H9 (cell line): ENCODE data around the gene MANF. TPM values are rescaled to one million over a fixed set of nuclear protein-coding genes. Genes with fewer than 3 reads are reported as not detected.

Experiments
- DNase-seq: peaks from one replicate; pipeline ENCODE4 v3.0.0-alpha.2; 2017
- H2AFZ ChIP-seq: one replicate; pipeline ENCODE4 v1.6.1; 2013; ENCODE audit warnings: mild to moderate bottlenecking, low read length, control low read depth, moderate library complexity
- H2AK5ac ChIP-seq: 2 replicates; pipeline ENCODE4 v1.6.1; 2013; ENCODE audit warnings: low read length, control low read depth, mixed read lengths; ENCODE audit not compliant: insufficient read length
- H2BK120ac ChIP-seq: one replicate; pipeline ENCODE4 v1.6.1; 2013; ENCODE audit warnings: low read depth, mild to moderate bottlenecking, low read length, control low read depth, inconsistent platforms; ENCODE audit not compliant: poor library complexity, severe bottlenecking
- H2BK12ac ChIP-seq: 2 replicates; pipeline ENCODE4 v1.6.1; 2013; ENCODE audit warnings: low read length, control low read depth, mixed read lengths, low read depth; ENCODE audit not compliant: insufficient read length
- H2BK15ac ChIP-seq: 2 replicates; pipeline ENCODE4 v1.6.1; 2013; ENCODE audit warnings: low read depth, low read length, control low read depth
- H2BK20ac ChIP-seq: one replicate; pipeline ENCODE4 v1.6.1; 2013; ENCODE audit warnings: low read depth, mild to moderate bottlenecking, low read length, control low read depth, inconsistent platforms; ENCODE audit not compliant: poor library complexity, severe bottlenecking
- H2BK5ac ChIP-seq: 2 replicates; pipeline ENCODE4 v1.6.1; 2013; ENCODE audit warnings: low read length, control low read depth, mixed read lengths; ENCODE audit not compliant: insufficient read length
- H3K14ac ChIP-seq: 2 replicates; pipeline ENCODE4 v1.6.1; 2013; ENCODE audit warnings: low read length, control low read depth; ENCODE audit not compliant: insufficient read depth
- H3K18ac ChIP-seq: 2 replicates; pipeline ENCODE4 v1.6.1; 2013; ENCODE audit warnings: low read depth, mild to moderate bottlenecking, mixed read lengths, low read length, control low read depth; ENCODE audit not compliant: insufficient read length
- H3K23ac ChIP-seq: 2 replicates; pipeline ENCODE4 v1.6.1; 2013; ENCODE audit warnings: low read length, control low read depth, mixed read lengths, low read depth; ENCODE audit not compliant: insufficient read length
- H3K23me2 ChIP-seq: 2 replicates; pipeline ENCODE4 v1.6.1; 2013; ENCODE audit warnings: low read depth, mild to moderate bottlenecking, mixed read lengths, low read length, control low read depth; ENCODE audit not compliant: insufficient read length, poor library complexity, severe bottlenecking
- H3K27ac ChIP-seq: 2 replicates; pipeline ENCODE4 v1.5.1; 2013; ENCODE audit warnings: low read length, control low read depth, mixed read lengths, low read depth; ENCODE audit not compliant: insufficient read length
- H3K27me3 ChIP-seq: 2 replicates; pipeline ENCODE4 v1.6.1; 2013; ENCODE audit warnings: low read length, control low read depth, inconsistent platforms; ENCODE audit not compliant: insufficient read depth
- H3K4ac ChIP-seq: 2 replicates; pipeline ENCODE4 v1.6.1; 2013; ENCODE audit warnings: low read depth, mild to moderate bottlenecking, control low read depth, inconsistent platforms, low read length, moderate library complexity
- H3K4me1 ChIP-seq: 2 replicates; pipeline ENCODE4 v1.6.1; 2013; ENCODE audit warnings: low read length, control low read depth, inconsistent platforms; ENCODE audit not compliant: insufficient read depth
- H3K4me2 ChIP-seq: 2 replicates; pipeline ENCODE4 v1.6.1; 2013; ENCODE audit warnings: low read length, control low read depth, mixed read lengths; ENCODE audit not compliant: insufficient read length, insufficient read depth
- H3K56ac ChIP-seq: 2 replicates; pipeline ENCODE4 v1.6.1; 2013; ENCODE audit warnings: low read depth, mild to moderate bottlenecking, mixed read lengths, low read length, control low read depth; ENCODE audit not compliant: insufficient read length
- H3K79me1 ChIP-seq: 2 replicates; pipeline ENCODE4 v1.6.1; 2013; ENCODE audit warnings: low read depth, mild to moderate bottlenecking, moderate library complexity, low read length, control low read depth, inconsistent platforms; ENCODE audit not compliant: insufficient read depth, poor library complexity, severe bottlenecking
- H3K79me2 ChIP-seq: 2 replicates; pipeline ENCODE4 v1.6.1; 2013; ENCODE audit warnings: low read length, control low read depth, inconsistent platforms; ENCODE audit not compliant: insufficient read depth
- H3K9ac ChIP-seq: 2 replicates; pipeline ENCODE4 v1.6.1; 2013; ENCODE audit warnings: low read length, control low read depth, mixed read lengths; ENCODE audit not compliant: insufficient read length; ENCODE audit errors: extremely low read depth
- H3K9me3 ChIP-seq: one replicate; pipeline ENCODE4 v1.6.1; 2013; ENCODE audit warnings: low read depth, low read length, inconsistent platforms; ENCODE audit not compliant: control insufficient read depth
- H3T11ph ChIP-seq: one replicate; pipeline ENCODE4 v1.6.1; 2013; ENCODE audit warnings: mild to moderate bottlenecking, low read length, control low read depth, inconsistent platforms
- H4K20me1 ChIP-seq: one replicate; pipeline ENCODE4 v1.6.1; 2013; ENCODE audit not compliant: control insufficient read depth, insufficient read length, insufficient read depth
- H4K5ac ChIP-seq: 2 replicates; pipeline ENCODE4 v1.6.1; 2013; ENCODE audit warnings: low read depth, mild to moderate bottlenecking, mixed read lengths, low read length, control low read depth; ENCODE audit not compliant: insufficient read length
- H4K8ac ChIP-seq: replicated peaks from 2 replicates; pipeline ENCODE4 v1.6.1; 2013; ENCODE audit warnings: low read length, control low read depth, mixed read lengths, low read depth; ENCODE audit not compliant: insufficient read length
- H4K91ac ChIP-seq: 2 replicates; pipeline ENCODE4 v1.6.1; 2013; ENCODE audit warnings: low read depth, mild to moderate bottlenecking, moderate library complexity, mixed read lengths, low read length, control low read depth; ENCODE audit not compliant: insufficient read length
- H3K27ac Mint-ChIP-seq, 3 experiments: 2 replicates in 2 of 3; 3 replicates in 1 of 3; pipeline ENCODE4 v1.8.0; 2020 to 2021; ENCODE audit warnings: mixed read lengths in 3 of 3, mild to moderate bottlenecking in 1 of 3, moderate library complexity in 1 of 3
- H3K27me3 Mint-ChIP-seq: 2 replicates; pipeline ENCODE4 v1.8.0; 2021; ENCODE audit warnings: low read depth, mild to moderate bottlenecking, moderate library complexity, mixed read lengths
- H3K36me3 Mint-ChIP-seq, 3 experiments: 2 replicates in 2 of 3; 3 replicates in 1 of 3; pipeline ENCODE4 v1.8.0; 2020 to 2021; ENCODE audit warnings: low read depth in 3 of 3, mixed read lengths in 3 of 3; ENCODE audit not compliant: insufficient read depth in 1 of 3
- H3K4me1 Mint-ChIP-seq, 2 experiments: 2 replicates each; pipeline ENCODE4 v1.8.0; 2020; ENCODE audit warnings: mixed read lengths in 2 of 2
- H3K4me3 Mint-ChIP-seq, 2 experiments: 2 replicates in 1 of 2; 3 replicates in 1 of 2; pipeline ENCODE4 v1.8.0; 2020 to 2021; ENCODE audit warnings: mild to moderate bottlenecking in 2 of 2, mixed read lengths in 2 of 2, moderate library complexity in 1 of 2
- H3K9me3 Mint-ChIP-seq, 2 experiments: 2 replicates in 1 of 2; 3 replicates in 1 of 2; pipeline ENCODE4 v1.8.0; 2020; ENCODE audit warnings: mild to moderate bottlenecking in 2 of 2, mixed read lengths in 2 of 2, moderate library complexity in 1 of 2
- WGBS: extraction: QIAGEN DNeasy Blood & Tissue Kit; methylation state at CpG from one replicate; pipeline ENCODE4 v1.1.7; 2013; ENCODE audit warnings: missing lambda C conversion rate, low lambda C conversion rate, mixed read lengths; ENCODE audit not compliant: insufficient read length; ENCODE audit errors: extremely low coverage; 5-methylcytosine and 5-hydroxymethylcytosine counted together
- total RNA-seq: library from RNA; stranded (reverse); gene quantifications from 2 replicates; pipeline ENCODE4 v1.2.1, GENCODE V29; 2021
- TF ChIP-seq, protein P1 (sequence below): fragments of 200-600 bp; sonication (generic); conservative IDR thresholded peaks from 3 replicates; pipeline ENCODE4 v1.8.0; 2021; ENCODE audit warnings: antibody characterized with exemption, mild to moderate bottlenecking

Gene MANF
- total RNA-seq, 1 experiment from 2014 or later, result 148 TPM

GRCh38 chr3:51354172-51354571 is 30.9 kb upstream of the MANF start:
- no peaks in the 10 kb centered on the region for H3K4me1 ChIP-seq

More at GRCh38 chr3:51354172-51354571, 30.9 kb upstream of the MANF start:
- Histone ChIP-seq H3K18ac (no peak overlapping the region), H3K27ac (no peak overlapping the region), H4K8ac (no peak overlapping the region), H2BK15ac (no peak overlapping the region), H3K9ac (no peak overlapping the region), H3K79me1 (no peaks in the 10 kb centered on the region), H3K23me2 (no peaks in the 10 kb centered on the region), H2AFZ (no peak overlapping the region), H4K5ac (no peak overlapping the region), H2BK12ac (no peak overlapping the region), H3K4me2 (no peak overlapping the region), H2BK5ac (no peak overlapping the region), H4K20me1 (no peaks in the 10 kb centered on the region), H3K27me3 (no peaks in the 10 kb centered on the region), H2BK20ac (no peak overlapping the region), H3K56ac (no peak overlapping the region), H3K79me2 (no peaks in the 10 kb centered on the region), H3K9me3 (no peaks in the 10 kb centered on the region), H3K23ac (no peak overlapping the region), H2BK120ac (no peak overlapping the region), H3K4ac (no peak overlapping the region), H3T11ph (no peak overlapping the region), H4K91ac (no peak overlapping the region), H2AK5ac (no peak overlapping the region), H3K14ac (no peak overlapping the region)
- TF ChIP-seq, protein P1, sequence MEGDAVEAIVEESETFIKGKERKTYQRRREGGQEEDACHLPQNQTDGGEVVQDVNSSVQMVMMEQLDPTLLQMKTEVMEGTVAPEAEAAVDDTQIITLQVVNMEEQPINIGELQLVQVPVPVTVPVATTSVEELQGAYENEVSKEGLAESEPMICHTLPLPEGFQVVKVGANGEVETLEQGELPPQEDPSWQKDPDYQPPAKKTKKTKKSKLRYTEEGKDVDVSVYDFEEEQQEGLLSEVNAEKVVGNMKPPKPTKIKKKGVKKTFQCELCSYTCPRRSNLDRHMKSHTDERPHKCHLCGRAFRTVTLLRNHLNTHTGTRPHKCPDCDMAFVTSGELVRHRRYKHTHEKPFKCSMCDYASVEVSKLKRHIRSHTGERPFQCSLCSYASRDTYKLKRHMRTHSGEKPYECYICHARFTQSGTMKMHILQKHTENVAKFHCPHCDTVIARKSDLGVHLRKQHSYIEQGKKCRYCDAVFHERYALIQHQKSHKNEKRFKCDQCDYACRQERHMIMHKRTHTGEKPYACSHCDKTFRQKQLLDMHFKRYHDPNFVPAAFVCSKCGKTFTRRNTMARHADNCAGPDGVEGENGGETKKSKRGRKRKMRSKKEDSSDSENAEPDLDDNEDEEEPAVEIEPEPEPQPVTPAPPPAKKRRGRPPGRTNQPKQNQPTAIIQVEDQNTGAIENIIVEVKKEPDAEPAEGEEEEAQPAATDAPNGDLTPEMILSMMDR, result no peak
- no peak overlapping the region for H3K4me3 Mint-ChIP-seq
- no peaks in the 10 kb centered on the region for H3K9me3 Mint-ChIP-seq
- H3K27me3 Mint-ChIP-seq, result no peaks in the 10 kb centered on the region
- DNase-seq, result no peak
- no peak overlapping the region for H3K27ac Mint-ChIP-seq
- WGBS, result no CpG with 5 or more reads among the region's 2 CpGs
- H3K36me3 Mint-ChIP-seq, result peaks cover 0 to 17% (median 0%) of the 10 kb centered on the region in 3 experiments; a peak in 2 of 7 replicates
- H3K4me1 Mint-ChIP-seq, result peaks cover 0 to 7% of the 10 kb centered on the region in 2 experiments; a peak in 2 of 4 replicates
